GM12891 (cell line): Measurements from ENCODE around the gene ALKBH5.

Experiments used
- POLR2A ChIP-seq: IDR thresholded peaks from 2 replicates; pipeline ENCODE4 v1.6.1; 2011; ENCODE audit warnings: low read depth, low read length, control low read depth
- POLR2AphosphoS5 ChIP-seq: IDR thresholded peaks from 2 replicates; pipeline ENCODE4 v1.6.1; 2011; ENCODE audit warnings: low read depth, low read length, control low read depth
- TAF1 ChIP-seq: IDR thresholded peaks from 2 replicates; pipeline ENCODE4 v1.6.1; 2011; ENCODE audit warnings: low read depth, low read length, control low read depth

DNA sequence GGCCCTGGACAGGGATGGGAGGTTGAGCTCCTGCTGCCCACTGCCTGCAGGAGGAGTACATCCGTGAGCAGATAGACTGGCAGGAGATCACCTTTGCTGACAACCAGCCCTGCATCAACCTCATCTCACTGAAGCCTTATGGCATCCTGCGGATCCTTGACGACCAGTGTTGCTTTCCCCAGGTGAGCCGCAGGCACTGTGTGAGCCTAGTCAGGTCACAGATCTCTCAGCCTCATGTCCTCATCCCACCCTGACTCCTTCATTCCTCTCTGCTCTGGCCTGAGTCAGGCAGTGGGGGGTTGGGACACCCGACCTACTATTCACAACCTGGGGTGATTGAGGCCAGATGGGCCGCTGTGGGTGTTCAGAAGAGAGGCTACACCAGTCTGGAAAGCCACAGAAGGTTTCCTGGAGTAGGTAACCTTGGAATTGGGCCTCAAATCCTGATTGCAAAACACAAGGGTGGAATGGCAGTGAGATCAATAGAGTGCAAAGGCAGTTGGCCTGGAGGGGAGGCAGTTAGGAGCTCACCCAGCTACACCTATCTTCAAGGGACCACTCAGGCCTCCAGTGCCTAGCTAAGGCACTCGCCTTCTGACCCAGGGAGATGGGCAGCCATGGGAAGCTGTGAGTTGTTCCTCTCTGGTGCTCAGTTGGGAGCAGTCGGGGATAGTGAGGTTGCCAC, 45.4 kb upstream of the ALKBH5 start:
- TF ChIP-seq POLR2AphosphoS5, result no peak
- TF ChIP-seq POLR2A, result no peak
- TF ChIP-seq TAF1, result no peak
